Measurements from ENCODE around the gene LHFPL3.

The LHFPL3 gene

GRCh38 chr7:104807671-104808070 is 479.3 kb downstream of the LHFPL3 start:
- no peak overlapping the region for H3K27ac ChIP-seq (ENCODE audit: insufficient read depth in 1 of 2, low read depth in 1 of 2, low read length in 2 of 2, poor library complexity in 1 of 2, severe bottlenecking in 2 of 2)
- H3K36me3 ChIP-seq (ENCODE audit: control insufficient read depth in 4 of 4, insufficient read depth in 4 of 4, low read length in 3 of 4), result no peaks in the 10 kb centered on the region
- no peaks in the 10 kb centered on the region for H3K9me3 ChIP-seq (ENCODE audit: control extremely low read depth in 1 of 5, control insufficient read depth in 4 of 5, insufficient read depth in 2 of 5, low read depth in 1 of 5, low read length in 4 of 5)
- CTCF ChIA-PET, result no interaction called here
- H3K4me3 ChIP-seq (ENCODE audit: control insufficient read depth in 1 of 7, extremely low read depth in 1 of 7, insufficient read depth in 4 of 7, low read depth in 2 of 7, low read length in 6 of 7), result no peak overlapping the region
- no peak for DNase-seq
- 70% methylated on average over 4 of the region's 6 CpGs for WGBS (ENCODE audit: insufficient coverage)
- H3K4me1 ChIP-seq (ENCODE audit: control extremely low read depth in 1 of 4, control insufficient read depth in 4 of 4, insufficient read depth in 4 of 4, low read length in 3 of 4), result no peaks in the 10 kb centered on the region
- POLR2A ChIA-PET, result no interaction called here
- H3K27me3 ChIP-seq (replicated peaks in 2 of 5; ENCODE audit: control insufficient read depth in 4 of 5, insufficient read depth in 5 of 5, low read length in 4 of 5), result peaks cover 0 to 11% (median 4%) of the 10 kb centered on the region in 5 experiments

- H3K27ac ChIP-seq (ENCODE audit: insufficient read depth in 1 of 2, low read depth in 1 of 2, low read length in 2 of 2, poor library complexity in 1 of 2, severe bottlenecking in 2 of 2), result no peak overlapping the region
- peaks cover 0 to 11% (median 3%) of the 10 kb centered on the region in 5 experiments for H3K27me3 ChIP-seq (replicated peaks in 2 of 5; ENCODE audit: control insufficient read depth in 4 of 5, insufficient read depth in 5 of 5, low read length in 4 of 5)
- WGBS (ENCODE audit: insufficient coverage), result 94% methylated on average over 2 of the region's 2 CpGs
- DNase-seq, result no peak
- no peaks in the 10 kb centered on the region for H3K36me3 ChIP-seq (ENCODE audit: control insufficient read depth in 4 of 4, insufficient read depth in 4 of 4, low read length in 3 of 4)
- CTCF ChIA-PET, result no interaction called here
- POLR2A ChIA-PET, result no interaction called here
- H3K4me1 ChIP-seq (ENCODE audit: control extremely low read depth in 1 of 4, control insufficient read depth in 4 of 4, insufficient read depth in 4 of 4, low read length in 3 of 4), result no peaks in the 10 kb centered on the region
- no peaks in the 10 kb centered on the region for H3K9me3 ChIP-seq (ENCODE audit: control extremely low read depth in 1 of 5, control insufficient read depth in 4 of 5, insufficient read depth in 2 of 5, low read depth in 1 of 5, low read length in 4 of 5)
- no peak overlapping the region for H3K4me3 ChIP-seq (ENCODE audit: control insufficient read depth in 1 of 7, extremely low read depth in 1 of 7, insufficient read depth in 4 of 7, low read depth in 2 of 7, low read length in 6 of 7)
These were observed 481.5 kb downstream of the LHFPL3 start for GRCh38 chr7:104809906-104810305.

- Histone ChIP-seq H3K36me3 (ENCODE audit: control insufficient read depth in 4 of 4, insufficient read depth in 4 of 4, low read length in 3 of 4) (no peaks in the 10 kb centered on the region), H3K4me1 (ENCODE audit: control extremely low read depth in 1 of 4, control insufficient read depth in 4 of 4, insufficient read depth in 4 of 4, low read length in 3 of 4) (no peaks in the 10 kb centered on the region), H3K27ac (ENCODE audit: insufficient read depth in 1 of 2, low read depth in 1 of 2, low read length in 2 of 2, poor library complexity in 1 of 2, severe bottlenecking in 2 of 2) (no peak overlapping the region), H3K9me3 (ENCODE audit: control extremely low read depth in 1 of 5, control insufficient read depth in 4 of 5, insufficient read depth in 2 of 5, low read depth in 1 of 5, low read length in 4 of 5) (no peaks in the 10 kb centered on the region), H3K4me3 (ENCODE audit: control insufficient read depth in 1 of 7, extremely low read depth in 1 of 7, insufficient read depth in 4 of 7, low read depth in 2 of 7, low read length in 6 of 7) (no peak overlapping the region), H3K27me3 (replicated peaks in 2 of 5; ENCODE audit: control insufficient read depth in 4 of 5, insufficient read depth in 5 of 5, low read length in 4 of 5) (peaks cover 0 to 11% (median 3%) of the 10 kb centered on the region in 5 experiments)
- DNase-seq, result no peak
- ChIA-PET CTCF (interaction anchor here (1.1 kb wide), 1 partner anchor 13 kb away, joined by 3 read pairs; no protein-coding TSS in a partner anchor), POLR2A (no interaction called here)
- 95% methylated on average over 3 of the region's 3 CpGs for WGBS (ENCODE audit: insufficient coverage)
These were observed 485.7 kb downstream of the LHFPL3 start for GRCh38 chr7:104814126-104814525.

GRCh38 chr7:104814671-104815400 is 486.4 kb downstream of the LHFPL3 start:
- Histone ChIP-seq H3K9me3 (ENCODE audit: control extremely low read depth in 1 of 5, control insufficient read depth in 4 of 5, insufficient read depth in 2 of 5, low read depth in 1 of 5, low read length in 4 of 5) (no peaks in the 10 kb centered on the region), H3K4me1 (ENCODE audit: control extremely low read depth in 1 of 4, control insufficient read depth in 4 of 4, insufficient read depth in 4 of 4, low read length in 3 of 4) (no peaks in the 10 kb centered on the region), H3K27me3 (replicated peaks in 2 of 5; ENCODE audit: control insufficient read depth in 4 of 5, insufficient read depth in 5 of 5, low read length in 4 of 5) (peaks cover 0 to 11% (median 3%) of the 10 kb centered on the region in 5 experiments), H3K36me3 (ENCODE audit: control insufficient read depth in 4 of 4, insufficient read depth in 4 of 4, low read length in 3 of 4) (no peaks in the 10 kb centered on the region), H3K27ac (ENCODE audit: insufficient read depth in 1 of 2, low read depth in 1 of 2, low read length in 2 of 2, poor library complexity in 1 of 2, severe bottlenecking in 2 of 2) (no peak overlapping the region), H3K4me3 (ENCODE audit: control insufficient read depth in 1 of 7, extremely low read depth in 1 of 7, insufficient read depth in 4 of 7, low read depth in 2 of 7, low read length in 6 of 7) (no peak overlapping the region)
- DNase-seq, result no peak
- 94% methylated on average over 12 of the region's 17 CpGs for WGBS (ENCODE audit: insufficient coverage)
- ChIA-PET CTCF (no interaction called here), POLR2A (no interaction called here)

GRCh38 chr7:104816537-104816936 is 488.1 kb downstream of the LHFPL3 start:
- no peaks in the 10 kb centered on the region for H3K36me3 ChIP-seq (ENCODE audit: control insufficient read depth in 4 of 4, insufficient read depth in 4 of 4, low read length in 3 of 4)
- POLR2A ChIA-PET, result no interaction called here
- no peaks in the 10 kb centered on the region for H3K9me3 ChIP-seq (ENCODE audit: control extremely low read depth in 1 of 5, control insufficient read depth in 4 of 5, insufficient read depth in 2 of 5, low read depth in 1 of 5, low read length in 4 of 5)
- CTCF ChIA-PET, result no interaction called here
- 48% methylated on average over 2 of the region's 2 CpGs for WGBS (ENCODE audit: insufficient coverage)
- H3K4me3 ChIP-seq (ENCODE audit: control insufficient read depth in 1 of 7, extremely low read depth in 1 of 7, insufficient read depth in 4 of 7, low read depth in 2 of 7, low read length in 6 of 7), result no peak overlapping the region
- peaks cover 0 to 14% (median 3%) of the 10 kb centered on the region in 5 experiments for H3K27me3 ChIP-seq (replicated peaks in 2 of 5; ENCODE audit: control insufficient read depth in 4 of 5, insufficient read depth in 5 of 5, low read length in 4 of 5)
- H3K4me1 ChIP-seq (ENCODE audit: control extremely low read depth in 1 of 4, control insufficient read depth in 4 of 4, insufficient read depth in 4 of 4, low read length in 3 of 4), result no peaks in the 10 kb centered on the region
- H3K27ac ChIP-seq (ENCODE audit: insufficient read depth in 1 of 2, low read depth in 1 of 2, low read length in 2 of 2, poor library complexity in 1 of 2, severe bottlenecking in 2 of 2), result no peak overlapping the region
- DNase-seq, result no peak

- no peak overlapping the region for H3K27ac ChIP-seq (ENCODE audit: insufficient read depth in 1 of 2, low read depth in 1 of 2, low read length in 2 of 2, poor library complexity in 1 of 2, severe bottlenecking in 2 of 2)
- no peaks in the 10 kb centered on the region for H3K9me3 ChIP-seq (ENCODE audit: control extremely low read depth in 1 of 5, control insufficient read depth in 4 of 5, insufficient read depth in 2 of 5, low read depth in 1 of 5, low read length in 4 of 5)
- ChIA-PET CTCF (interaction anchor here (0.7 kb wide), 1 partner anchor 22 kb away, joined by 3 read pairs; no protein-coding TSS in a partner anchor), POLR2A (no interaction called here)
- DNase-seq, result no peak
- 84% methylated on average over 4 of the region's 6 CpGs for WGBS (ENCODE audit: insufficient coverage)
- H3K4me1 ChIP-seq (ENCODE audit: control extremely low read depth in 1 of 4, control insufficient read depth in 4 of 4, insufficient read depth in 4 of 4, low read length in 3 of 4), result no peaks in the 10 kb centered on the region
- no peaks in the 10 kb centered on the region for H3K36me3 ChIP-seq (ENCODE audit: control insufficient read depth in 4 of 4, insufficient read depth in 4 of 4, low read length in 3 of 4)
- H3K4me3 ChIP-seq (ENCODE audit: control insufficient read depth in 1 of 7, extremely low read depth in 1 of 7, insufficient read depth in 4 of 7, low read depth in 2 of 7, low read length in 6 of 7), result no peak overlapping the region
- H3K27me3 ChIP-seq (replicated peaks in 2 of 5; ENCODE audit: control insufficient read depth in 4 of 5, insufficient read depth in 5 of 5, low read length in 4 of 5), result peaks cover 0 to 18% (median 0%) of the 10 kb centered on the region in 5 experiments
These were observed 490.8 kb downstream of the LHFPL3 start for GRCh38 chr7:104818961-104819880.

Data from common myeloid progenitor, CD34-positive (primary cell).